Lung microvascular endothelial cell (primary cell): ENCODE results near the gene PCDHGA1. TPM values are rescaled to one million over a fixed set of nuclear protein-coding genes. Genes with fewer than 3 reads are reported as not detected.
A peak's percentile ranks its signal among the peaks of the same experiment; 100 is the strongest.
"Not testable (repeated sequence)": the region's sequence is repeated elsewhere in the genome, so short reads cannot be mapped to it uniquely, and the experiment has no call there.

ENCODE experiments used
- DNase-seq, 2 donors: peaks; one replicate each; pipeline versions ENCODE4 v3.0.0 to v3.0.0-alpha.2; 2010; ENCODE audit warnings: low read depth in 2 of 2
- total RNA-seq: library from RNA; depleted of rRNA; stranded (reverse); fragments of >200 nt; gene quantifications from 2 replicates; pipeline ENCODE4 v1.2.1, GENCODE V29; 2014

The PCDHGA1 gene
- total RNA-seq, 1 donor from 2014 or later, result 0.40 TPM

DNA sequence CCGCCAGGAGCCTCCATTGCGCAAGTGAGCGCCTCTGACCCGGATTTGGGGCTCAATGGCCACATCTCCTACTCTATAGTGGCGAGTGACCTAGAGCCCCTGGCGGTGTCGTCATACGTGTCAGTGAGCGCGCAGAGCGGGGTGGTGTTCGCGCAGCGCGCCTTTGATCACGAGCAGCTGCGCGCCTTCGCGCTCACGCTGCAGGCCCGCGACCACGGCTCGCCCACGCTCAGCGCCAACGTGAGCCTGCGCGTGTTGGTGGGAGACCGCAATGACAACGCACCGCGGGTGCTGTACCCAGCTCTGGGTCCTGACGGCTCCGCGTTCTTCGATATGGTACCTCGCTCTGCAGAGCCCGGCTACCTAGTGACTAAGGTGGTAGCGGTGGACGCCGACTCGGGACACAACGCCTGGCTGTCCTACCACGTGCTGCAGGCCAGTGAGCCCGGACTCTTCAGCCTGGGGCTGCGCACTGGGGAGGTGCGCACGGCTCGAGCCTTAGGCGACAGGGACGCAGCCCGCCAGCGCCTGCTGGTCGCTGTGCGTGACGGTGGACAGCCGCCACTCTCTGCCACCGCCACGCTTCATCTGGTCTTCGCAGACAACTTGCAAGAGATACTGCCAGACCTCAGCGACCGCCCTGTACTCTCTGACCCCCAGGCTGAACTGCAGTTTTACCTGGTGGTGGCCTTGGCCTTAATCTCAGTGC, 79.4 kb downstream of the PCDHGA1 start:
- DNase-seq, result no peak

DNA sequence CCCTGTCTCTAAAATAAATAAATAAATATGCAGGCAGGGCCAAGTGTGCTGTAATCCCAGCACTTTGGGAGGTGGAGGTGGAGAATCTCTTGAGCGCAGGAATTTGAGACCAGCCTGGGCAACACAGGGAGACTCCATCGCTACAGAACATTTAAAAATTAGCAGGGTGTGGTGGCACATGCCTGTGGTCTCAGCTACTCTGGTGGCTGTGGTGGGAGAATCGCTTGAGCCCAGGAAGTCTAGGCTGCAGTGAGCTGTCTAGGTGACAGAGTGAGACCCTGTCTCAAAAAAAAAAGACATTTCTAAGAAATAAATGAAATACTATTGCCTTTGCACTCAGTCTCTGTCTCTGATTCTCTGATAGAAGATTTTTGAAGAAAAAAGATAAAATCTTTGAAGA, 81.3 kb downstream of the PCDHGA1 start:
- DNase-seq, result no peak

DNA sequence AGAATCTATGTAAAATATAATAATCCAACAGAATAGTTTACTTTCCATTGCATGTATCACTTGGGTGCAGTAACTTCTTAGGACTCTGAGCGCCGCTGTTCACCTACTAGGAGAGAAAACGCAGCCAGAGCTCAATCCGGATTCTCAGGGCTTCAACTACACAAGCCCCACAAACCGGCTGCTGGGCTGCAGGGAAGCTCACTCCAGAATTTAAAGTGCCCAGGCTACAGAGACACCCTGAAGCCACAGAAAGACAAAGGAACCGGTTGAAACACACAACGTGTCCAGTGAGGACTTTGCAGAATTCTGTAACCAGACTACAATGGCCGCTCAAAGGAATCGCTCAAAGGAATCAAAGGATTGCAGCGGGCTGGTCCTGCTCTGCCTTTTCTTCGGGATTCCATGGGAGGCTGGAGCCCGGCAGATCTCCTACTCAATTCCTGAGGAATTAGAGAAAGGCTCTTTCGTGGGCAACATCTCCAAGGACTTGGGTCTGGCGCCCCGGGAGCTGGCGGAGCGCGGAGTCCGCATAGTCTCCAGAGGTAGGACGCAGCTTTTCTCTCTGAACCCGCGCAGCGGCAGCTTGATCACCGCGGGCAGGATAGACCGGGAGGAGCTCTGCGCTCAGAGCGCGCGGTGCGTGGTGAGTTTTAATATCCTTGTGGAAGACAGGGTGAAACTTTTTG, 82.7 kb downstream of the PCDHGA1 start, which contains the start of gene PCDHGA10:
Gene PCDHGA10, plus strand, starts transcription at position 134 of the 686 bp plus-strand sequence. Its CDS starts 189 bp downstream, at position 323.
- peak; percentile 78 to 79 for DNase-seq

DNA sequence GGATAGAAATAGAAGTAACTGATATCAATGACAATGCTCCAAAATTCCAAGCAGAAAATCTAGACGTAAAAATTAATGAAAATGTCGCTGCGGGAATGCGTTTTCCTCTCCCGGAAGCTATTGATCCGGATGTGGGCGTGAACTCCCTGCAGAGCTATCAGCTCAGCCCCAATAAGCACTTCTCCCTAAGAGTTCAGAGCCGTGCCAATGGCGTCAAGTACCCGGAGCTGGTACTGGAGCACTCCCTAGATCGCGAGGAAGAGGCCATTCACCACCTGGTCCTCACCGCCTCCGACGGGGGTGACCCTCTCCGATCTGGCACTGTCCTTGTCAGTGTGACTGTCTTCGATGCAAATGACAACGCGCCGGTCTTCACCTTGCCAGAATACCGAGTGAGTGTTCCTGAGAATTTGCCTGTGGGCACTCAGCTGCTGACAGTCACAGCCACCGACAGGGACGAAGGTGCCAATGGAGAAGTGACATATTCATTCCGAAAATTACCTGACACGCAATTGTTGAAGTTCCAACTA, 83.3 kb downstream of the PCDHGA1 start:
- DNase-seq, result no peak

DNA sequence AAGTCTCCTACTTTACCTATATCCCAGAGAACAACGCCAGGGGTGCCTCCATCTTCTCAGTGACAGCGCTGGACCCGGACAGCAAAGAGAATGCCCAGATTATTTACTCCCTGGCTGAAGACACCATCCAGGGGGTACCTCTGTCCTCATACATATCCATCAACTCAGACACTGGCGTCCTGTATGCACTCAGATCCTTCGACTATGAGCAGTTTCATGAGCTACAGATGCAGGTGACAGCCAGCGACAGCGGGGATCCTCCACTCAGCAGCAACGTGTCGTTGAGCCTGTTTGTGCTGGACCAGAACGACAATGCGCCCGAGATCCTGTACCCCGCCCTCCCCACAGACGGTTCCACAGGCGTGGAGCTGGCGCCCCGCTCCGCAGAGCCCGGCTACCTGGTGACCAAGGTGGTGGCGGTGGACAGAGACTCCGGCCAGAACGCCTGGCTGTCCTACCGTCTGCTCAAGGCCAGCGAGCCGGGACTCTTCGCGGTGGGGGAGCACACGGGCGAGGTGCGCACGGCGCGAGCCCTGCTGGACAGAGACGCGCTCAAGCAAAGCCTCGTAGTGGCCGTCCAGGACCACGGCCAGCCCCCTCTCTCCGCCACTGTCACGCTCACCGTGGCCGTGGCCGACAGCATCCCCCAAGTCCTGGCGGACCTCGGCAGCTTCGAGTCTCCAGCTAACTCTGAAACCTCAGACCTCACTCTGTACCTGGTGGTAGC, 84.4 kb downstream of the PCDHGA1 start:
- DNase-seq, result not testable (repeated sequence)

DNA sequence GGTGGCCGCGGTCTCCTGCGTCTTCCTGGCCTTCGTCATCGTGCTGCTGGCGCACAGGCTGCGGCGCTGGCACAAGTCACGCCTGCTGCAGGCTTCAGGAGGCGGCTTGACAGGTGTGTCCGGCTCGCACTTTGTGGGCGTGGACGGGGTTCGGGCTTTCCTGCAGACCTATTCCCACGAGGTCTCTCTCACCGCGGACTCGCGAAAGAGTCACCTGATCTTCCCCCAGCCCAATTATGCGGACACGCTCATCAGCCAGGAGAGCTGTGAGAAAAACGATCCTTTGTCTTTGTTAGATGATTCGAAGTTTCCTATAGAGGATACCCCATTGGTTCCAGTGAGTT, 84.9 kb downstream of the PCDHGA1 start:
- DNase-seq, result not testable (repeated sequence)

DNA sequence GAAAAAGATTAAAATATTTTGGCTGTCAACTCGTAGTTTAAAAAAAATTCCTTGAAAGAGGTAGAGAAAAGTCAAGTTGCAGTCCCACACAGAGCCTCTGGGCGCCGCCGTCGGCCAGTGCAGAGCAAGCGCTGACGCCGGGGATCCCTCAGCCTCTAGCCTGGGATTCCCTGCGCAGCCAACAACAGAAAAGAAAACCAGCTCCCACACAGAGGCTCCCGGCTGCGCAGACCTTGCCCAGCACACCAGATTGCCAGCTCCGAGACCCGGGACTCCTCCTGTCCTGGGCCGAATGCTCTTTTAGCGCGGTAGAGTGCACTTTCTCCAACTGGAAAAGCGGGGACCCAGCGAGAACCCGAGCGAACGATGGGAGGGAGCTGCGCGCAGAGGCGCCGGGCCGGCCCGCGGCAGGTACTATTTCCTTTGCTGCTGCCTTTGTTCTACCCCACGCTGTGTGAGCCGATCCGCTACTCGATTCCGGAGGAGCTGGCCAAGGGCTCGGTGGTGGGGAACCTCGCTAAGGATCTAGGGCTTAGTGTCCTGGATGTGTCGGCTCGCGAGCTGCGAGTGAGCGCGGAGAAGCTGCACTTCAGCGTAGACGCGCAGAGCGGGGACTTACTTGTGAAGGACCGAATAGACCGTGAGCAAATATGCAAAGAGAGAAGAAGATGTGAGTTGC, 87.3 kb downstream of the PCDHGA1 start, which contains the start of gene PCDHGB7:
Gene PCDHGB7, plus strand, starts transcription at position 184 of the 679 bp plus-strand sequence. Its CDS starts 183 bp downstream, at position 367.
- DNase-seq, result peak; percentile 85 to 89

DNA sequence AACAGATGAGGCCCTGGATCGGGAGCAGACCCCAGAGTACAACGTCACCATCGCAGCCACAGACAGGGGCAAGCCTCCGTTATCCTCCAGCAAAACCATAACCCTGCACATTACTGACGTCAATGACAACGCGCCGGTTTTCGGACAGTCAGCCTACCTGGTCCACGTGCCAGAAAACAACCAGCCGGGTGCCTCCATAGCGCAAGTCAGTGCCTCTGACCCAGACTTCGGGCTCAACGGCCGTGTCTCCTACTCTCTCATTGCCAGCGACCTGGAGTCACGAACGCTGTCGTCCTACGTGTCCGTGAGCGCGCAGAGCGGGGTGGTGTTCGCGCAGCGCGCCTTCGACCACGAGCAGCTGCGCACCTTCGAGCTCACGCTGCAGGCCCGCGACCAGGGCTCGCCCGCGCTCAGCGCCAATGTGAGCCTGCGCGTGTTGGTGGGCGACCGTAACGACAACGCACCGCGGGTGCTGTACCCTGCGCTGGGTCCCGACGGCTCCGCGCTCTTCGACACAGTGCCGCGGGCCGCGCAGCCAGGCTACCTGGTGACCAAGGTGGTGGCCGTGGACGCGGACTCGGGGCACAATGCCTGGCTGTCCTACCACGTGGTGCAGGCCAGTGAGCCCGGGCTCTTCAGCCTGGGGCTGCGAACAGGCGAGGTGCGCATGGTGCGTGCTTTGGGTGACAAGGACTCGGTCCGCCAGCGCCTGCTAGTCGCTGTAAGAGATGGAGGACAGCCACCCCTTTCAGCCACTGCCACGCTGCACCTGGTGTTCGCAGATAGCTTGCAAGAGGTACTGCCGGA, 89.0 kb downstream of the PCDHGA1 start:
- no peak for DNase-seq

DNA sequence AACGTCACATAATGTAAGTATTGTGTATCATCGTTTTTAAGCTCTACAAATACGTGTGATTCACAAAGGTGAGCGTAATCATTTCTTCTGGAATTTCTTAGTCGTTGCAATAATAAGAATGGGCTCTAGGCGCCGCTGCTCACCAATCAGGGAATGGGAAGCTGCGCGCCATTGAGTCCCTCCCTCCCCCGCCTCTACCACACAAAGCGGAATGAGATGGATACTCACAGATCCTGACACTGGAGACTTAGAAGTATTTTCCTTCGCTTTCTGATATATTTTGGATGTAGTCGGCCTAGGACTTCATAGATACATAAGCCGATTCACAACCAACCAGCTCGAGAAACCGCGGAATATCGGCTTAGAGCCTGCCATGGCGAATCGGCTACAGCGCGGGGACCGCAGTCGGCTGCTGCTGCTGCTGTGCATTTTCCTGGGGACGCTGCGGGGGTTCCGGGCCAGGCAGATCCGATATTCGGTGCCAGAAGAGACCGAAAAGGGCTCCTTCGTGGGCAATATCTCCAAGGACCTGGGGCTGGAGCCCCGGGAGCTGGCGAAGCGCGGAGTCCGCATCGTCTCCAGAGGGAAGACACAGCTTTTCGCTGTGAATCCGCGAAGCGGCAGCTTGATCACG, 90.7 kb downstream of the PCDHGA1 start, which contains the start of gene PCDHGA11:
Gene PCDHGA11, plus strand, starts transcription at position 197 of the 634 bp plus-strand sequence. Its CDS starts 177 bp downstream, at position 374.
- DNase-seq, result peak; percentile 54 to 72

DNA sequence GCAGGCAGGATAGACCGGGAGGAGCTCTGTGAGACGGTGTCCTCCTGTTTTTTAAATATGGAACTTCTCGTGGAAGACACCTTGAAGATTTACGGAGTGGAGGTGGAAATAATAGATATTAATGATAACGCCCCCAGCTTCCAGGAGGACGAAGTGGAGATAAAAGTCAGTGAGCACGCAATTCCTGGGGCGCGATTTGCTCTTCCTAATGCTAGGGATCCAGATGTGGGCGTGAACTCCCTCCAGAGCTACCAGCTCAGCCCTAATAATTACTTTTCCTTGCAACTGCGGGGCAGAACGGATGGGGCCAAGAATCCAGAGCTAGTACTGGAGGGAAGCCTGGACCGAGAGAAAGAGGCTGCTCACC, 91.2 kb downstream of the PCDHGA1 start:
- DNase-seq, result no peak

DNA sequence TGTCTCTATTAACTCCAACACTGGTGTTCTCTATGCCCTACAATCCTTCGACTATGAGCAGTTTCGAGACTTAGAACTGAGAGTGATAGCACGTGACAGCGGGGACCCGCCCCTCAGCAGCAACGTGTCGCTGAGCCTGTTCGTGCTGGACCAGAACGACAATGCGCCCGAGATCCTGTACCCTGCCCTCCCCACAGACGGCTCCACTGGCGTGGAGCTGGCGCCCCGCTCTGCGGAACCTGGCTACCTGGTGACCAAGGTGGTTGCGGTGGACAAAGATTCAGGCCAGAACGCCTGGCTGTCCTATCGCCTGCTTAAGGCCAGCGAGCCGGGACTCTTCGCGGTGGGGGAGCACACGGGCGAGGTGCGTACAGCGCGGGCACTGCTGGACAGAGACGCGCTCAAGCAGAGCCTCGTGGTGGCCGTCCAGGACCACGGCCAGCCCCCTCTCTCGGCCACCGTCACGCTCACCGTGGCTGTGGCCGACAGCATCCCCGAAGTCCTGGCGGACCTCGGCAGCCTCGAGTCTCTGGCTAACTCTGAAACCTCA, 92.5 kb downstream of the PCDHGA1 start:
- DNase-seq, result no peak

DNA sequence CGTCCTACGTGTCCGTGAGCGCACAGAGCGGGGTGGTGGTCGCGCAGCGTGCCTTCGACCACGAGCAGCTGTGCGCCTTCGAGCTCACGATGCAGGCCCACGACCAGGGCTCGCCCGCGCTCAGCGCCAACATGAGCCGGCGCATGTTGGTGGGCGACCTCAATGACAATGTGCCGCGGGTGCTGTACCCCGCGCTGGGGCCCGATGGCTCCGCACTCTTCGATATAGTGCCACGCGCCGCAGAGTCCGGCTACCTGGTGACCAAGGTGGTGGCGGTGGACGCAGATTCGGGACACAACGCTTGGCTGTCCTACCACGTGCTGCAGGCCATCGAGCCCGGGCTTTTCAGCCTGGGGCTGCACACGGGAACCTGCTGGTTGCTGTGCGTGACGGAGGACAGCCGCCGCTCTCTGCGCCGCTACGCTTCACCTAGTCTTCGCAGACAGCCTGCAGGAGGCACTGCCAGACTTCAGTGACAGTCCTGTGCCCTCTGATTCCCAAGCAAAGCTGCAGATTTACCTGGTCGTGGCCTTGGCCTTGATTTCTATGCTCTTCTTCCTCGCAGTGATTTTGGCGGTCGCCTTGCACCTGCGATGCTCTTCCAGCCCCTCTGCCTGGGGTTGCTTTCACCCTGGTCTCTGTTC, 97.6 kb downstream of the PCDHGA1 start:
- DNase-seq, result no peak

DNA sequence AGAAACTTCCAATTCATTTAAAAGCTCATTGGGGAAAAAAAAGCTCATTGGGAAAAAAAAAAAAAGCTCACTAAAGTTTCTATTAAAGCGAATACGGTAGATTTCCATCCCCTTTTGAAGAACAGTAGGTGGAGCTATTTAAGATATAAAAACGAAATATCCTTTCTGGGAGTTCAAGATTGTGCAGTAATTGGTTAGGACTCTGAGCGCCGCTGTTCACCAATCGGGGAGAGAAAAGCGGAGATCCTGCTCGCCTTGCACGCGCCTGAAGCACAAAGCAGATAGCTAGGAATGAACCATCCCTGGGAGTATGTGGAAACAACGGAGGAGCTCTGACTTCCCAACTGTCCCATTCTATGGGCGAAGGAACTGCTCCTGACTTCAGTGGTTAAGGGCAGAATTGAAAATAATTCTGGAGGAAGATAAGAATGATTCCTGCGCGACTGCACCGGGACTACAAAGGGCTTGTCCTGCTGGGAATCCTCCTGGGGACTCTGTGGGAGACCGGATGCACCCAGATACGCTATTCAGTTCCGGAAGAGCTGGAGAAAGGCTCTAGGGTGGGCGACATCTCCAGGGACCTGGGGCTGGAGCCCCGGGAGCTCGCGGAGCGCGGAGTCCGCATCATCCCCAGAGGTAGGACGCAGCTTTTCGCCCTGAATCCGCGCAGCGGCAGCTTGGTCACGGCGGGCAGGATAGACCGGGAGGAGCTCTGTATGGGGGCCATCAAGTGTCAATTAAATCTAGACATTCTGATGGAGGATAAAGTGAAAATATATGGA, 100.2 kb downstream of the PCDHGA1 start, which contains the start of gene PCDHGA12:
Gene PCDHGA12, plus strand, starts transcription at position 176 of the 782 bp plus-strand sequence. Its CDS starts 253 bp downstream, at position 429.
- peak; percentile 77 to 87 for DNase-seq

DNA sequence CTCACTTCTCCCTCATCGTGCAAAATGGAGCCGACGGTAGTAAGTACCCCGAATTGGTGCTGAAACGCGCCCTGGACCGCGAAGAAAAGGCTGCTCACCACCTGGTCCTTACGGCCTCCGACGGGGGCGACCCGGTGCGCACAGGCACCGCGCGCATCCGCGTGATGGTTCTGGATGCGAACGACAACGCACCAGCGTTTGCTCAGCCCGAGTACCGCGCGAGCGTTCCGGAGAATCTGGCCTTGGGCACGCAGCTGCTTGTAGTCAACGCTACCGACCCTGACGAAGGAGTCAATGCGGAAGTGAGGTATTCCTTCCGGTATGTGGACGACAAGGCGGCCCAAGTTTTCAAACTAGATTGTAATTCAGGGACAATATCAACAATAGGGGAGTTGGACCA, 101.0 kb downstream of the PCDHGA1 start:
- DNase-seq, result peak in 1 of 2 donors; percentile 20

DNA sequence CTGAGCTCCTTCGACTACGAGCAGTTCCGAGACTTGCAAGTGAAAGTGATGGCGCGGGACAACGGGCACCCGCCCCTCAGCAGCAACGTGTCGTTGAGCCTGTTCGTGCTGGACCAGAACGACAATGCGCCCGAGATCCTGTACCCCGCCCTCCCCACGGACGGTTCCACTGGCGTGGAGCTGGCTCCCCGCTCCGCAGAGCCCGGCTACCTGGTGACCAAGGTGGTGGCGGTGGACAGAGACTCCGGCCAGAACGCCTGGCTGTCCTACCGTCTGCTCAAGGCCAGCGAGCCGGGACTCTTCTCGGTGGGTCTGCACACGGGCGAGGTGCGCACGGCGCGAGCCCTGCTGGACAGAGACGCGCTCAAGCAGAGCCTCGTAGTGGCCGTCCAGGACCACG, 102.0 kb downstream of the PCDHGA1 start:
- DNase-seq, result not testable (repeated sequence)

DNA sequence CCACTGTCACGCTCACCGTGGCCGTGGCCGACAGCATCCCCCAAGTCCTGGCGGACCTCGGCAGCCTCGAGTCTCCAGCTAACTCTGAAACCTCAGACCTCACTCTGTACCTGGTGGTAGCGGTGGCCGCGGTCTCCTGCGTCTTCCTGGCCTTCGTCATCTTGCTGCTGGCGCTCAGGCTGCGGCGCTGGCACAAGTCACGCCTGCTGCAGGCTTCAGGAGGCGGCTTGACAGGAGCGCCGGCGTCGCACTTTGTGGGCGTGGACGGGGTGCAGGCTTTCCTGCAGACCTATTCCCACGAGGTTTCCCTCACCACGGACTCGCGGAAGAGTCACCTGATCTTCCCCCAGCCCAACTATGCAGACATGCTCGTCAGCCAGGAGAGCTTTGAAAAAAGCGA, 102.4 kb downstream of the PCDHGA1 start:
- not testable (repeated sequence) for DNase-seq

DNA sequence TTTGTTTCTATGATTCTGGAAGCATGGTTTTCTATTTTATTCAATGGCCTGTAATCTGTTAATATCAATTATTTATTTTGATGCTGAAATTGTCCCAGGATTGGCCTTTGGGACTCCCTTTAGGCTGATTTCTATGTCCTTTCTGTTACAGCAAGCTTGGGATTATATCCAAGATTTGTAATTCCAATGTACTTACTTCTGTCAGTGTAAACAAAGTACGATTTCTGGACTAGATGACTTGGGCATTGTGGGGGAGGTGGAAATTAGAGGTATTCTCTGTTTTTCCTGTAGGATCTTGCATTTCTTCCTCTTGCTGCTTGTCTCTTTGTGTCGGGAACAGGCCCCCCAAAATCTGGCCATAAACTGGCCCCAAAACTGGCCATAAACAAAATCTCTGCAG, 103.7 kb downstream of the PCDHGA1 start:
- DNase-seq, result no peak

DNA sequence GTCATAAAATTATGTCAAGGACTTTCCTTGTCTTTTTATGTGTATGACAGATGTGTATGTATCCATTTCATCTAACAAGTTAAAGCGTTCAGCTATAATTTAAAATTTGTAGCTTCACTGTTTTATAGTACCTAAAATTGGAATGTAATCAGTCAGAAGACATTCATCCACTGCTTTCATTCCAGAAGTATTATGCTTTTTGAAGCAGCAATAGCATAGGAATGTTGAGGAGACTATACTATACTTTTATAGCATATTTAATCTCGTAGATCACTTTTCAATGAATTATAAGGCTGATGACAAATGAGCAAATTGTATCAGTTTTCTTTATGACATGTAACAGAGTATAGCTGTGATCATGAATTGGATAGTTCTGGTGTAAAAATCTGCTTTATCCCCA, 106.9 kb downstream of the PCDHGA1 start:
- DNase-seq, result no peak
